ELF-1 (cell line): Measurements from ENCODE around the gene PRSS12.
"Not testable (repeated sequence)": the region's sequence is repeated elsewhere in the genome, so short reads cannot be mapped to it uniquely, and the experiment has no call there.

Source experiments
- DNase-seq: peaks from one replicate; pipeline ENCODE4 v3.0.0-alpha.2; 2016; ENCODE audit warnings: low read depth, low spot score

Gene PRSS12

GRCh38 chr4:118278473-118279274, 74.1 kb downstream of the PRSS12 start:
- peak; percentile 97 for DNase-seq

GRCh38 chr4:118277243-118277642, 75.6 kb downstream of the PRSS12 start:
- DNase-seq: peak; percentile 34

GRCh38 chr4:118276580-118276979, 76.2 kb downstream of the PRSS12 start:
- DNase-seq: no peak

DNA sequence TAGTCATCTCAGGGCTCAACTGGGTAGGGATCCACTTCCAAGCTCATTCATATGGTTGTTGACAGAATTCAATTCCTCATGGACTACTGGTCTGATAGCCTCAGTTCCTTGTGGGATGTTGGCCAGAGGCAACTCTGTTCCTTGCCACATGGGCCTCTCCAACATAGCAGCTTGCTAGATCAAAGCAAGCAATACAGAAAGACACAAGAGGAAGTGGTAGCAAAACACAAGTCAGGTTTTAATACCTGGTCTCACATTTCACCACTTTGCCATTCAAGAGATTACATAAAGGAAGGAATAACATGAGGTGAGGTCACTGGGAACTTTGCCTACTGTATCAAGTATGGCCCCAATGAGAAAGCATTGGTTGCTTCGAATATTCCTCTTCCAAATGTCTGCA, 79.2 kb downstream of the PRSS12 start:
- DNase-seq: no peak

DNA sequence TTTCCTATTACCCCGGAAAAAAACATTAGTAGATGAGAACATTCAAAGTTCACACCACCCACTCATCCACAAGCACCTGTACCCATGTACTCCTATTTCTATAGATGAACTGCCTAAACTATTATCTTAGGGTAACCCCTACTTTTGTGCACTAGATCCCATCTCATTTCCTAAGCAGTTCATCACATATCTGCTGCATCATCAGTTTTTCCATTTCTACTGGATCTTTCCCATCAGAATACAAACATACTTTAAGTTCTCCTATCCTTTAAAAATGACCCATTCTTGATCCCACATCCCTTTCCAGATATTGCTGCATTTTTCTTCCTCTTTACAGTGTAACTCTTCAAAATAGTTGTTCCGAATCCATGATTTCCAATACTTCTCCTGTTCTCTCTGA, 81.0 kb downstream of the PRSS12 start:
- DNase-seq: no peak

- no peak for DNase-seq
These were observed 82.3 kb downstream of the PRSS12 start for GRCh38 chr4:118270492-118270891.

- no peak for DNase-seq
These were observed 84.0 kb downstream of the PRSS12 start for GRCh38 chr4:118268780-118269179.

DNA sequence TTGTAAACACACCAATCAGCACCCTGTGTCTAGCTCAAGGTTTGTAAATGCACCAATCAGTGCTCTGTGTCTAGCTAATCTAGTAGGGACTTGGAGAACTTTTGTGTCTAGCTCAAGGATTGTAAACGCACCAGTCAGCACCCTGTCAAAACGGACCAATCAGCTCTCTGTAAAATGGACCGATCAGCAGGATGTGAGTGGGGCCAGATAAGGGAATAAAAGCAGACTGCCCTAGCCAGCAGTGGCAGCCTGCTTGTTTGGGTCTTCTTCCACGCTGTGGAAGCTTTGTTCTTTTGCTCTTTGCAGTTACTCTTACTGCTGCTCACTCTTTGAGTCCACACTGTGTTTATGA, 86.7 kb downstream of the PRSS12 start:
- not testable (repeated sequence) for DNase-seq

DNA sequence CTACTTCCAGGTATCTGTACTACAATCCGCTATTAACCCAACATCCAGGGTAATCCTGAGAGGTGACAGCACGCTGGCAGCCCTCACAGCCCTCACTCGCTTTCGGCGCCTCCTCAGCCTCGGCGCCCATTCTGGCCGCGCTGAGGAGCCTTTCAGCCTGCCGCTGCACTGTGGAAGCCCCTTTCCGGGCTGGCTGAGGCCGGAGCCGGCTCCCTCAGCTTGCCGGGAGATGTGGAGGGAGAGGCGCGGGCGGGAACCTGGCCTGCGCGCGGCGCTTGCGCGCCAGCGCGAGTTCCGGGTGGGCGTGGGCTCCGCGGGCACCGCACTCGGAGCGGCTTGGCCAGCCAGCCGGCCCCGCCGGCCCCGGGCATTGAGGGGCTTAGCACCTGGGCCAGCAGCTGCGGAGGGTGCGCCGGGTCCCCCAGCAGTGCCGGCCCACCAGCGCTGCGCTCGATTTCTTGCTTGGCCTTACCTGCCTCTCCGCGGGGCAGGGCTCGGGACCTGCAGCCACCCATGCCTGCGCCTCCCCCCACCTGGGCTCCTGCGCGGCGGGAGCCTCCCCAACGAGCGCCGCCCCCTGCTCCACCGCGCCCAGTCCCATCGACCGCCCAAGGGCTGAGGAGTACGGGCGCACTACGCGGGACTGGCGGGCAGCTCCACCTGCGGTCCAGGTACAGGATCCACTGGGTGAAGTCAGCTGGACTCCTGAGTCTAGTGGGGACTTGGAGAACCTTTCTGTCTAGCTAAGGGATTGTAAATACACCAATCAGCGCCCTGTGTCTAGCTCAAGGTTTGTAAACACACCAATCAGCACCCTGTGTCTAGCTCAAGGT, 87.3 kb downstream of the PRSS12 start:
- peak; percentile 65 for DNase-seq

DNA sequence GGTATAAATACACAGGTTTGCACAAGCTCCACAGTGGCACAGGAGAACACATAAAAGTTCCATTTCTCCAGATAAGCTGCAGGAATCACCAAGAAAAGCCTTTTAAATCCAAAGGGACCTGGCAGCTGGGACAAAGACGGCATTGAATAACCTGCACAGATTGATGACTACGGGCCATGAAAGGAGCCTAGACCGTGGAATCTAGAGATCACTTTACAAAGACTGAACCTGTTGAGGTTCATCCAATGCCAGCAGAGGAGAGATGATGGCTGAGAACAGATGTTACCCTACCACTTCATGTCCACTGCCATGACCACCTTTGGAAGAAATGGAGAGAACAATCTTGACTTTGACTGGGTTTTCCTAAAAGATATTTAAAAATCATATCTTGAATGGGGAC, 88.7 kb downstream of the PRSS12 start:
- no peak for DNase-seq

DNA sequence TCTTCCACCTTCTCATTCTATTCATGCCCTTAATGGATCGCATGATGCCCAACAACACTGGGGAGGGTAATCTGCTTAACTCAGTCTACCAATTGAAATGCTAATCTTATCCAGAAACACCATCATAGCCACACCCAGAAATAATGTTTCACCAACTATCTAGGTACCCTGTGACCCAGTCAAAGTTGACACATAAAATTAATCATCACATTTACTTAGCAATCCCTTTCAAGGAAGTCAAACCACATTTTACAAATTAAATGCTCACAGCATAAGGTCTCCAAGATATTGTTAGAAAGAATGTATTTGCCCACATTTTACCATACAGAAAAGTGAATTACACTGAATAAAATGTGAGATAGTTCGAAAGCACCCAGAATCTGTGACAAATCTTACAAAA, 92.5 kb downstream of the PRSS12 start:
- no peak for DNase-seq

GRCh38 chr4:118259111-118259510, 93.7 kb downstream of the PRSS12 start:
- no peak for DNase-seq

DNA sequence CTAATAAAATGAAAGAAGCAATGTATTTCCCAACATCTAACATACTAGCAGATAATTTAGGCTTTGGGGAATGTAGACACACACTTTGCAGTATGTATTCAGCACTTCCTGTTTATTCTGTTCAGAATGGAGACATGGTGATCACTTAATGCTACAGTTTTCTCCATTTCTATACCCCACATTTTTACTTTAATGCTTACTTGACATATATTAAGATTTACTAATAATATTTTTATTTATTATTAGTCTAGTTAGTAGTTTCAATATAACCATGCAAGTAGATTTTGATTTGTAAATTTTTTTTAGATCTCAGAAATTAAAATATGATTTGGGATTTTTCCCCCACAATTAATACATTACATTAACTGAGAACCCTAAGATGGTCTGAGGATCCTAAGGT, 98.4 kb downstream of the PRSS12 start:
- no peak for DNase-seq

DNA sequence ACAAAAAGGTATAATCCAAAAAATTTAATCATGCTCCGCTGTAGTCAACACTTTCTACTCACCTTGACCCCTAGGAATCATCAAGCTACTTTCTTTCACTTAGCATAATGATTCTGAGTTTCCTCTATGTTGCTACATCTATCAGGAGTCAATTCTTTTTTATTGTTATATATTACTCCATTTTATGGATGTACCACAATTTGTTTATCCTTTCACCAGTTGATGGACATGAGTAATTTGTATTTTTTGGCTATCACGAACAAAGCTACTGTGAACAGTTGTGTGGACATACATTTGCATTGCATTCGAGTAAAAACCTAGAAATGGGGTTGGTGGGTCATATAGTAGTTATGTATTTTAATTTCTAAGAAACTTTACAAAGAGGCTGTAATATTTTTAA, 102.9 kb downstream of the PRSS12 start:
- no peak for DNase-seq

DNA sequence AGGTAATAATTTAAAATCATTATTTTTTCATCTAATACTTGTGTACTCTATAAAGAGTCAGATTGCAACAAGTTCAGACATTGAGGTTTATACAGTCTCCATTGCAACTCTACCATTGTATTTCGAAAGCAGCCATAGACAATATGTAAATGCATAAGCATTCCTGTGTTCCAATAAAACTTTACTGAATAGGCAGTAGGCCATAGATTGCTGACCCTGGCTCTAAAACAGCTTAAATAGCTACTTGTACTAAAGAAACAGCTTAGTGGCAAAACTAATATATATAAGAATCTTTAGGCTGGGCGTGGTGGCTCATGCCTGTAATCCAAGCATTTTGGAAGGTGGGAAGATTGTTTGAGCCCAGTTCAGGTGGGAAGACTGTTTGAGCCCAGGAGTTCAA, 115.3 kb downstream of the PRSS12 start:
- no peak for DNase-seq

GRCh38 chr4:118235566-118236120, 117.2 kb downstream of the PRSS12 start:
- no peak for DNase-seq
